KOPT-K1 (cell line): ENCODE data around the gene BANF1.
"Not testable (repeated sequence)": the region's sequence is repeated elsewhere in the genome, so short reads cannot be mapped to it uniquely, and the experiment has no call there.

Experiments used
- H3K27ac ChIP-seq: fragments of 200-600 bp; sonication (generic); 2 replicates; pipeline ENCODE4 v1.5.1; 2016; ENCODE audit warnings: antibody characterized with exemption, mild to moderate bottlenecking, low read depth, low read length; ENCODE audit not compliant: poor library complexity, severe bottlenecking
- H3K36me3 ChIP-seq: fragments of 200-600 bp; sonication (generic); 2 replicates; pipeline ENCODE4 v1.5.1; 2017; ENCODE audit warnings: antibody characterized with exemption, mild to moderate bottlenecking, low read length, moderate library complexity; ENCODE audit not compliant: insufficient read depth
- H3K9me3 ChIP-seq: fragments of 200-600 bp; sonication (generic); 2 replicates; pipeline ENCODE4 v1.5.1; 2017; ENCODE audit warnings: antibody characterized with exemption, low read length, mild to moderate bottlenecking; ENCODE audit not compliant: insufficient read depth, poor library complexity, severe bottlenecking

The BANF1 gene

GRCh38 chr11:65992056-65992455, 10.2 kb upstream of the BANF1 start:
- Histone ChIP-seq H3K9me3 (no peaks in the 10 kb centered on the region), H3K36me3 (peaks cover 52% of the 10 kb centered on the region), H3K27ac (no peak overlapping the region)

- peaks cover 66% of the 10 kb centered on the region for H3K36me3 ChIP-seq
- H3K9me3 ChIP-seq = no peaks in the 10 kb centered on the region
- H3K27ac ChIP-seq = no peak overlapping the region
Observed at GRCh38 chr11:65997286-65997685, 5.0 kb upstream of the BANF1 start.

- Histone ChIP-seq H3K27ac (peak overlapping the region; percentile 87), H3K36me3 (peaks cover 65% of the 10 kb centered on the region)
Observed at GRCh38 chr11:66002648-66003225, 434 bp downstream of the BANF1 start.

GRCh38 chr11:66003291-66003690, 988 bp downstream of the BANF1 start:
- Histone ChIP-seq H3K27ac (peak overlapping the region; percentile 87), H3K36me3 (peaks cover 59% of the 10 kb centered on the region), H3K9me3 (no peaks in the 10 kb centered on the region)

More at GRCh38 chr11:66002648-66003225, 434 bp downstream of the BANF1 start:
- H3K9me3 ChIP-seq = no peaks in the 10 kb centered on the region

- H3K27ac ChIP-seq = no peak overlapping the region
- H3K9me3 ChIP-seq = no peaks in the 10 kb centered on the region
- peaks cover 50% of the 10 kb centered on the region for H3K36me3 ChIP-seq
Observed at GRCh38 chr11:66004186-66004585, 1.9 kb downstream of the BANF1 start.

GRCh38 chr11:66006134-66006890, 4.0 kb downstream of the BANF1 start:
- no peaks in the 10 kb centered on the region for H3K9me3 ChIP-seq
- peak overlapping the region; percentile 58 for H3K27ac ChIP-seq
- H3K36me3 ChIP-seq = peaks cover 36% of the 10 kb centered on the region

GRCh38 chr11:66006891-66007176, 4.5 kb downstream of the BANF1 start:
- peak overlapping the region; percentile 58 for H3K27ac ChIP-seq
- peaks cover 36% of the 10 kb centered on the region for H3K36me3 ChIP-seq
- H3K9me3 ChIP-seq = no peaks in the 10 kb centered on the region

GRCh38 chr11:66007201-66007634, 4.9 kb downstream of the BANF1 start:
- Histone ChIP-seq H3K27ac (peak overlapping the region; percentile 58), H3K36me3 (peaks cover 36% of the 10 kb centered on the region), H3K9me3 (no peaks in the 10 kb centered on the region)

- Histone ChIP-seq H3K9me3 (no peaks in the 10 kb centered on the region), H3K36me3 (peaks cover 36% of the 10 kb centered on the region), H3K27ac (no peak overlapping the region)
Observed at GRCh38 chr11:66008095-66008467, 5.8 kb downstream of the BANF1 start.

GRCh38 chr11:66008468-66009101, 6.3 kb downstream of the BANF1 start:
- Histone ChIP-seq H3K27ac (no peak overlapping the region), H3K36me3 (peaks cover 33% of the 10 kb centered on the region), H3K9me3 (no peaks in the 10 kb centered on the region)

GRCh38 chr11:66010036-66010435, 7.7 kb downstream of the BANF1 start:
- H3K9me3 ChIP-seq, H3K27ac ChIP-seq: not testable (repeated sequence)
- H3K36me3 ChIP-seq = peaks cover 18% of the 10 kb centered on the region

- Histone ChIP-seq H3K27ac (no peak overlapping the region), H3K36me3 (0 out of 2 replicates have a peak, but pooled peaks cover 6% of the 10 kb centered on the region), H3K9me3 (no peaks in the 10 kb centered on the region)
Observed at GRCh38 chr11:66011239-66011784, 9.0 kb downstream of the BANF1 start.

- Histone ChIP-seq H3K36me3 (0 out of 2 replicates have a peak, but pooled peaks cover under 1% of the 10 kb centered on the region), H3K27ac (no peak within 1 kb of the TSS), H3K9me3 (no peaks in the 10 kb centered on the region)
Observed at GRCh38 chr11:66011785-66012303, 9.5 kb downstream of the BANF1 start, which contains the start of gene CST6. Gene CST6 (plus strand): TSS chr11:66012008. CDS start chr11:66012045, 37 bp downstream.

GRCh38 chr11:66012371-66012945, 10.2 kb downstream of the BANF1 start:
- Histone ChIP-seq H3K36me3 (no peaks in the 10 kb centered on the region), H3K9me3 (no peaks in the 10 kb centered on the region), H3K27ac (no peak overlapping the region)
